Measurements from ENCODE around the gene RPUSD2.

The RPUSD2 gene

GRCh38 chr15:40613080-40613479 is 44.0 kb downstream of the RPUSD2 start:
- Mint-ChIP-seq H3K36me3 (ENCODE audit: low read depth) (no peaks in the 10 kb centered on the region), H3K9me3 (no peaks in the 10 kb centered on the region), H3K27ac (no peak overlapping the region), H3K4me1 (ENCODE audit: low read depth) (no peaks in the 10 kb centered on the region), H3K4me3 (no peak overlapping the region), H3K27me3 (no peaks in the 10 kb centered on the region)
- intact Hi-C loops (cut with micrococcal nuclease), result no loop called here

GRCh38 chr15:40618023-40618422 is 48.9 kb downstream of the RPUSD2 start:
- Mint-ChIP-seq H3K36me3 (ENCODE audit: low read depth) (no peaks in the 10 kb centered on the region), H3K9me3 (no peaks in the 10 kb centered on the region), H3K4me1 (ENCODE audit: low read depth) (no peaks in the 10 kb centered on the region), H3K4me3 (no peak overlapping the region), H3K27me3 (no peaks in the 10 kb centered on the region), H3K27ac (no peak overlapping the region)
- intact Hi-C loops (cut with micrococcal nuclease), result no loop called here

DNA sequence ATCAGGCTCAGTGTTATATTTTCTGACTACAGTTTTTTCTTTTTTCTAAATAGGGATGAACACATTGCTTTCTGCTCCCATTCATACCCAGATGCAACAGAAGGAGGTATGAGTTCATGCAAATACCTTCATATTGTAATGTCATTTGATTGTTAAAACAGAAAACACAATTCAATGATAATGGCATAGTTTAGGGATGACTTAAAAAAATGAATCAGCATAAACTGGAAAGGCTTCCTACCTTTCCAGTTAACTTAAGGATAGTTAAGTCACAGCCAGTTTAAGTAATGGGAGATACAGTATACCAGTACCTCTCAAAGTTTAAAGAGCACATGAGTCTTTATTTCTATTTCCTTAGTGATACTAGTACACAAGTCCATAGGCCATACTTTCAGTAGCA is 49.8 kb downstream of the RPUSD2 start:
- intact Hi-C loops (cut with micrococcal nuclease), result no loop called here
- H3K4me1 Mint-ChIP-seq (ENCODE audit: low read depth), result no peaks in the 10 kb centered on the region
- no peak overlapping the region for H3K27ac Mint-ChIP-seq
- H3K27me3 Mint-ChIP-seq, result no peaks in the 10 kb centered on the region
- no peaks in the 10 kb centered on the region for H3K9me3 Mint-ChIP-seq
- no peak overlapping the region for H3K4me3 Mint-ChIP-seq
- no peaks in the 10 kb centered on the region for H3K36me3 Mint-ChIP-seq (ENCODE audit: low read depth)

- no peaks in the 10 kb centered on the region for H3K27me3 Mint-ChIP-seq
- H3K27ac Mint-ChIP-seq, result no peak overlapping the region
- H3K4me3 Mint-ChIP-seq, result no peak overlapping the region
- H3K9me3 Mint-ChIP-seq, result no peaks in the 10 kb centered on the region
- H3K36me3 Mint-ChIP-seq (ENCODE audit: low read depth), result no peaks in the 10 kb centered on the region
- intact Hi-C loops (cut with micrococcal nuclease), result no loop called here
- no peaks in the 10 kb centered on the region for H3K4me1 Mint-ChIP-seq (ENCODE audit: low read depth)
Measured at GRCh38 chr15:40623361-40623760, 54.3 kb downstream of the RPUSD2 start.

All from dendritic cell treated with granulocyte-macrophage colony-stimulating factor and Interleukin-4, amounts not matched to agents 40 ng/mL and 50 ng/mL, for 4 days (primary cell).